KBM-7 (cell line): ENCODE results near the gene ARRB2.

Source experiments
- DNase-seq: peaks from one replicate; pipeline ENCODE4 v3.0.0-alpha.2; 2015
- in situ Hi-C: fragments of 300-500 bp; cut with MboI; formaldehyde crosslinking; loops from 2 replicates; pipeline ENCODE4 v1.14.3; 2020; ENCODE audit warnings: low sequenced_read_pairs, low pct_unique_long_range_greater_than_20kb, mixed read lengths

Gene ARRB2

GRCh38 chr17:4744999-4745969 lies 34.9 kb downstream of the ARRB2 start:
- no peak for DNase-seq

DNA sequence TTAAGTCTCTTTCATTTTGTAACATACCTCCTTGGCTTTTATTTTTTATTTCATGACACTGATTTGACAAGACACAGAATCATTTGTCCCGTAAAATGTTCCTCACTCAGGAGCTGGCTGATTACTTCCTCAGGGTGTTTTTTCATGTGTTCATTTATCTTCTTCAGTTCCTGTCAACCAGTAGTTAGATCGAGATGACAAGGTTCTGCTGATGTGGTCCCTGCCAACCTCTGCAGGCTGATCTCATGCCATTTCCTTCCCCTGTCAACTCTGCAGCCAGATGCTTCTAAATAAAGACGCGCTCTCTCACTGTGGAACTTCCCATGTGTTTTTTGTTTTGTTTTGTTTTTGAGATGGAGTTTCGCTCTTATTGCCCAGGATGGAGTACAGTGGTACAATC lies 37.4 kb downstream of the ARRB2 start:
- DNase-seq, result peak; percentile 76
- in situ Hi-C loops, result no loop called here

More at GRCh38 chr17:4744999-4745969, 34.9 kb downstream of the ARRB2 start:
- in situ Hi-C loops, result no loop called here

DNA sequence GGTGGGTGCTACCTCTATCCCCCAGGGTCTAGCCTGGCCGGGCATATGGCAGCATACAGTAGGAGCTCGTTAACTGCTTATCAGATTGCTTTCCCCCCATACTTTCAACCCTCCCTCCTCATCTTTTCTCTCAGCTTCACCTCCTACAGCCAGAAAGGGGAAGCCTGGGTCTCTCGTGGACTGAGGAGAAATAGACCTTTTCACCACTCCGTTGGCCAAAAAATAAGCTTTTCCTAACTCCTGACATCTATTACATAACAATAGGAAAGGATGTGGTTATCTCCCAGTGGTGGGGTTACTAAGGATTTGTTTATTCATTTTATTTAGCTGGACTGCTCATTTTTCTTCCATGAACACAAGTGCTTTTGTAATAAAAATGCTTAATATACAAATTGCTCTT lies 38.3 kb downstream of the ARRB2 start:
- DNase-seq, result no peak
- in situ Hi-C loops, result no loop called here

DNA sequence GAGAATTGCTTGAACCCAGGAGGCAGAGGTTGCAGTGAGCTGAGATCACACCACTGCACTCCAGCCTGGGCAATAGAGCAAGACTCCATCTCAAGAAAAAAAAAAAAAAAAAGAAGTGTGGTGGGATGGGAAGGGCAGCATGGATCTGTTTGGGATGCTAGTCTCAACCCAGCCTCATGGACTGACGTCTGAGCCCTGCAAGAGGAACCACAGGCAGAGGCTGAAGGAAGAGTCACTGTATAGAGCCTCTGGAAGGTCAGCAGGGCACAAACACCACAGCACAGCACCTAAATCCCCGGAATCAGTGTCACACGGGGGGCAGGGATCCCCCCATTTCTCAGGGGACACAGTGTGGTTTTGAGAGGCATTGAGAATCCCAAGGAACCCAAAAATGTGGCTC lies 40.2 kb downstream of the ARRB2 start:
- in situ Hi-C loops, result no loop called here
- no peak for DNase-seq

GRCh38 chr17:4751932-4752331 lies 41.5 kb downstream of the ARRB2 start:
- DNase-seq, result no peak
- in situ Hi-C loops, result no loop called here

GRCh38 chr17:4753392-4753791 lies 43.0 kb downstream of the ARRB2 start:
- DNase-seq, result no peak
- in situ Hi-C loops, result no loop called here

GRCh38 chr17:4759776-4760236 lies 49.4 kb downstream of the ARRB2 start:
- in situ Hi-C loops, result no loop called here

DNA sequence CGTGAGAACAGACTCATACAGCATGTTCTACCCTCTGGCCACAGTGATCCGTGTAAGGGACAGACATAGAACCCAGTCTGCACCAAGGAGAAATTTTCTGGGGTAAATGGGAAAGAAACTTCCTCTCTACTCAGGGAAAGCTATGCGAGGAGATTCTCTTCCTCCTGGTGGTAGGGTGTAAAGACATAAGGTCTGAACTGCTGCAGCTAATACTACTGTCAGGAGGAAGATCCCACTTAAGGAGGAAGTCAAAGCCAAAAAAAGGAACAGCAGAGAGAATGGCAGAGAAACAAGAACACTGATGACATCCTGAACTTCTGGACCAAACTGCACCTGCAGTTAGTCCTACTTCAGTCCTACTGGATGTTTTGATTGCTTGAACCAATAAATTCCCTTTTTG lies 54.2 kb downstream of the ARRB2 start:
- in situ Hi-C loops, result no loop called here
- DNase-seq, result peak; percentile 65

More at GRCh38 chr17:4759776-4760236, 49.4 kb downstream of the ARRB2 start:
- no peak for DNase-seq

DNA sequence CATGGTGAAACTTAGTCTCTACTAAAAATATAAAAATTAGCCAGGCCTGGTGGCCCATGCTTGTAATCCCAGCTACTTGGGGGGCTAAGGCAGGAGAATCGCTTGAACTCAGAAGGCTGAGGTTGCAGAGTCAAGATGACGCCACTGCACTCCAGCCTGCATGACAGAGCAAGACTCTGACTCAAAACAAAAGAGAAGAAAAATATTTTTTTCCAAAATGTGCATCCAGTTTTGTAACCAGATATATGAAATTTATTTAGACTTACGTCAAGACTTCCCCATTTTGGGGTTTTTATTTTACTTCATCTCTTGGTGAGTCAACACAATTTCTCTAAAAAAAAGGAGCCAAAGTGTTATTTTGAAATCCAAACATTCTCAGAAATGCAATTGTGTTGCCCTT lies 55.8 kb downstream of the ARRB2 start:
- no peak for DNase-seq
- in situ Hi-C loops, result no loop called here

DNA sequence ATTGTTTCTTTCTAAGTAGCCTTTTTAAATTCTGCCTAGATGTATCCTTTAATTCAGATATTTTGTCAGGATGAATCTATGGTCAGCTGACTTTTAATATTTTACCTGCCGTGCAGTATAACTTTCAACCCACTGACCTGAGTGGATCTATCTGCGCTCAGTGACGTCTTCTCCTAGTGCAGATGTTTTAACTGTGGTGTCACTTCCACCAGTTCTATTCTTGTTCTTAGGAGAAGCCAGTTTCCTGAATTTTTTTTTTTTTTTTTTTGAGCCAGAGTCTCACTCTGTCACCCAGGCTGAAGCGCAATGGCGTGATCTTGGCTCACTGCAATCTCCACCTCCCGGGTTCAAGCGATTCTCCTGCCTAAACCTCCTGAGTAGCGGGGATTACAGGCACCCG lies 56.3 kb downstream of the ARRB2 start:
- in situ Hi-C loops, result no loop called here
- no peak for DNase-seq

- in situ Hi-C loops, result no loop called here
- peak; percentile 13 for DNase-seq
Measured at GRCh38 chr17:4768298-4768697, 57.9 kb downstream of the ARRB2 start.

GRCh38 chr17:4769628-4770027 lies 59.2 kb downstream of the ARRB2 start:
- in situ Hi-C loops, result no loop called here
- no peak for DNase-seq
